Neutrophil (primary cell): ENCODE data around the gene ACAD8.

Experiments used
- H3K27ac ChIP-seq: fragments of 200-600 bp; sonication (generic); 2 replicates; pipeline ENCODE4 v1.5.1; 2016; ENCODE audit warnings: mild to moderate bottlenecking, moderate library complexity
- H3K27me3 ChIP-seq: fragments of 200-600 bp; sonication (generic); 2 replicates; pipeline ENCODE4 v1.6.0; 2016; ENCODE audit warnings: mild to moderate bottlenecking
- H3K36me3 ChIP-seq: fragments of 200-600 bp; sonication (generic); 2 replicates; pipeline ENCODE4 v1.5.1; 2017
- H3K4me1 ChIP-seq, 2 experiments: fragments of 200-600 bp in 1 of 2; sonication (generic) in 1 of 2; 1 replicate in 1 of 2; 2 replicates in 1 of 2; pipeline versions ENCODE4 v1.5.1 to v1.6.1; 2013 to 2016; ENCODE audit warnings: low read depth in 1 of 2, low read length in 1 of 2, mild to moderate bottlenecking in 1 of 2, moderate library complexity in 1 of 2; ENCODE audit not compliant: control insufficient read depth in 1 of 2, insufficient read depth in 1 of 2
- H3K4me3 ChIP-seq, 2 experiments: fragments of 200-600 bp in 1 of 2; sonication (generic) in 1 of 2; 1 replicate in 1 of 2; 2 replicates in 1 of 2; pipeline ENCODE4 v1.5.1; 2013 to 2016; ENCODE audit warnings: low read depth in 1 of 2, low read length in 1 of 2, mild to moderate bottlenecking in 1 of 2, moderate library complexity in 1 of 2
- H3K9me3 ChIP-seq: fragments of 200-600 bp; sonication (generic); 2 replicates; pipeline ENCODE4 v1.5.1; 2016
- TF ChIP-seq, protein P1 (sequence below): fragments of 200-600 bp; sonication (generic); IDR thresholded peaks from 2 replicates; pipeline ENCODE4 v1.5.1; 2016; ENCODE audit warnings: antibody characterized with exemption

Gene ACAD8

DNA sequence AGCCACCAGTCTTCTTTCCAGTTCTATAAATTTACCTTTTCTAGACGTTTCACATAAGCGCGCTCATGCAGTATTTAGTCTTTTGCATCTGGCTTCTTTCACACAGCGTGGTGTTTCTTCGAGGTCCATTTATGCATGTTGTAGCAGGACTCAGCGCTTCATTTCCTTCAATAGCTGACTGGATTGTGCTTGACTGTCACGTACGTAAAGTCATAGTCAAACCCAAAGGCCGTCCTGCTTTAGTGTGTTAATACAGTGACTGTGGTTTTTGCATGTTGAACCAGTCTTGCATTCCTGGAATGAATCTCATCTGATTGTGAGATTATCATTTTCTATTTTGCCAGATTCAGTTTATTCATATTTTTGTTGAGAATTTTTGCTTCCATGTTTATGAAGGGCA lies 41.3 kb downstream of the ACAD8 start:
- H3K4me3 ChIP-seq, result no peak overlapping the region
- no peaks in the 10 kb centered on the region for H3K4me1 ChIP-seq
- H3K9me3 ChIP-seq, result no peaks in the 10 kb centered on the region
- TF ChIP-seq, protein P1, sequence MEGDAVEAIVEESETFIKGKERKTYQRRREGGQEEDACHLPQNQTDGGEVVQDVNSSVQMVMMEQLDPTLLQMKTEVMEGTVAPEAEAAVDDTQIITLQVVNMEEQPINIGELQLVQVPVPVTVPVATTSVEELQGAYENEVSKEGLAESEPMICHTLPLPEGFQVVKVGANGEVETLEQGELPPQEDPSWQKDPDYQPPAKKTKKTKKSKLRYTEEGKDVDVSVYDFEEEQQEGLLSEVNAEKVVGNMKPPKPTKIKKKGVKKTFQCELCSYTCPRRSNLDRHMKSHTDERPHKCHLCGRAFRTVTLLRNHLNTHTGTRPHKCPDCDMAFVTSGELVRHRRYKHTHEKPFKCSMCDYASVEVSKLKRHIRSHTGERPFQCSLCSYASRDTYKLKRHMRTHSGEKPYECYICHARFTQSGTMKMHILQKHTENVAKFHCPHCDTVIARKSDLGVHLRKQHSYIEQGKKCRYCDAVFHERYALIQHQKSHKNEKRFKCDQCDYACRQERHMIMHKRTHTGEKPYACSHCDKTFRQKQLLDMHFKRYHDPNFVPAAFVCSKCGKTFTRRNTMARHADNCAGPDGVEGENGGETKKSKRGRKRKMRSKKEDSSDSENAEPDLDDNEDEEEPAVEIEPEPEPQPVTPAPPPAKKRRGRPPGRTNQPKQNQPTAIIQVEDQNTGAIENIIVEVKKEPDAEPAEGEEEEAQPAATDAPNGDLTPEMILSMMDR, result no peak
- H3K27ac ChIP-seq, result no peak overlapping the region
- H3K36me3 ChIP-seq, result no peaks in the 10 kb centered on the region
- H3K27me3 ChIP-seq, result peaks cover 50% of the 10 kb centered on the region

DNA sequence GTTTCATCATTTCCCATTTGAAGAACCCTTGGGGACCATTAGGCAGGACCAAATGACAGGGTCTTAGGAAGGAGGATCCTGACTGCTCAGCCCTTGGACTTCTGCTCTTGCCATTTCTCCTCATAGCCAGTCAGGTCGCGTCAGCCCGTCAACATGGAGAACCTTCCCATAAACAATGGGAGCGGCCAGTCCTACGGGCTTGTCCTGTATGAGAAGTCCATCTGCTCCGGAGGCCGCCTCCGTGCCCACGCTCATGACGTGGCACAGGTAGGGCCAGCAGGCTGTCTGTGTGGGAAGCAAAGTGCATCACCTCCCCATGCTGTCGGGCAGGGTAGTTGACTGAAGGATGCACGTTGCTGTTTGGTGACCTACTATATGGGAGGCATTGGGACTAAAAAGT lies 58.9 kb downstream of the ACAD8 start:
- H3K36me3 ChIP-seq, result no peaks in the 10 kb centered on the region
- peaks cover 4% of the 10 kb centered on the region for H3K9me3 ChIP-seq
- H3K27me3 ChIP-seq, result peaks cover 34% of the 10 kb centered on the region
- no peak overlapping the region for H3K27ac ChIP-seq
- TF ChIP-seq, protein P1, result no peak
- no peaks in the 10 kb centered on the region for H3K4me1 ChIP-seq
- no peak overlapping the region for H3K4me3 ChIP-seq

DNA sequence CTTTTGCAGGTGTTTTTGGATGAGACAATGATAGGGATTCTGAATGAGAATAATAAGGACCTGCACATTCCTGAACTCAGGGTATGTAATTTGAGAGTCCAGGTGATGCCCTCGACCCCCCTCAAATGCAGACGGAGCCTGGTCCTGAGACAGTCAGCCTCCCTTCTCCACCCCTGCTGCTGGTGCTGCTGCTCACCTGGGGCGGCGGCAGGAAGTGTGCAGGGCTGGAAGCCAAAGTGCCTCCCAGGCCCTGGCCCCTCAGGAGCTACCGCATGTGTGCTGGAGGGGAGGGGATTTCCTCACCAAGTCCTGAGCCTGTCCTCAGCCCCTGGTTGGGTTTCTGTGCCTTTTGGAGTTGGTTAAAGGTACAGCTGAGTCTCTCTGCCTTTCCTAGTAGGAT lies 59.4 kb downstream of the ACAD8 start:
- Histone ChIP-seq H3K9me3 (peaks cover 4% of the 10 kb centered on the region), H3K27ac (no peak overlapping the region), H3K36me3 (no peaks in the 10 kb centered on the region), H3K27me3 (peaks cover 32% of the 10 kb centered on the region), H3K4me1 (no peaks in the 10 kb centered on the region), H3K4me3 (no peak overlapping the region)
- TF ChIP-seq, protein P1, result no peak

DNA sequence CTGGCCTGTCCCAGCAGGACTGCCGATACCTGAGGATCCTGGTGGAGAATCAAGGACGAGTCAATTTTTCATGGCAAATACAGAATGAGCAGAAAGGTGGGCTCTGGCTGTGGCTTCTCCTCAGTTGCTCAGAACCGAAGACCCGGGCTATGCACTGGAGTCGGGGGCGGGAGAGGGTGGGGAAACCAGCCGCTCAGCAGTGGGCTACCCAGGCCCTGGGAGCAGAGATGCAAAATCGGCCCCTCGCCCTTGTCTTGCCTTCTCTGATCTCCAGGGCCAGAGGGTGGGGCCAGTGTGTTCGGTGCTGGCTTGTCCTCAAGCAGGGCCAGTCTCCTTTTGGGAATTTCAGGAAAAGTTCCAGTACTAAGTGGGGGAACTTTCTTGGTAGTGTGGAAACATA lies 60.0 kb downstream of the ACAD8 start:
- TF ChIP-seq, protein P1, result no peak
- Histone ChIP-seq H3K27ac (no peak overlapping the region), H3K27me3 (peaks cover 32% of the 10 kb centered on the region), H3K4me1 (no peaks in the 10 kb centered on the region), H3K36me3 (no peaks in the 10 kb centered on the region), H3K9me3 (peaks cover 4% of the 10 kb centered on the region), H3K4me3 (no peak overlapping the region)

DNA sequence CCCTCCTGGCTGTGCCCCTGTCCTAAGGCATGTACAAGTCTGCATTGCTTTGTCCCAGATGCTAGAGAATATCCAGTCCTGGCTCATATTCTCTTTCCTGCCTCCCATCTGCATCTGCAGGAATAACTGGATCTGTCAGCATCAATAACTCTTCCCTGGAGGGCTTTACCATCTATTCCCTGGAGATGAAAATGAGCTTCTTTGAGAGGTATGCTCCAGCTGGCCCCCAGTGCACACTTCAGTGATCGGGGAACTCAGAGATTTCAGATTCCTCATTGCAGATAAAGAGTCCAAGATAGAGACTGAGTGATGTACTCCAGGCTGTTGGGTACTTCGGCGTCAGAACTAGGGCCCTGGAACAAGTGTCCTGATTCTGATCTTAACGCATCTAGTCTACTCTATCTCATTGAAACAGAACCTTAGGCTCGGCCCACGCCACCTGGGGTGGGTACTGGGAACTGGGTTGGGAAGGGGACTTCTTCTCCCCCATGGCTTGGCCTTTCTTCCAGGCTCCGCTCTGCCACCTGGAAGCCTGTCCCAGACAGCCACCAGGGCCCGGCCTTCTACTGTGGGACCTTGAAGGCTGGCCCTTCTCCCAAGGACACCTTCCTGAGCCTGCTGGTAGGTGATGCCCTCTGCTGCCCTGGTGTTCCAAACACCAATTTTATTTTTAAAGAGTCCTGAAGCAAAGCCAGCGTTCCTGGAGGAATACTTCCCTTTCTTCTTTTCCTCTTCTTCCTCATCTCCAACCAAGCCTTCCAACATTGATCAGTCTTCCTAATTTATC lies 60.6 kb downstream of the ACAD8 start:
- no peaks in the 10 kb centered on the region for H3K4me1 ChIP-seq
- no peak overlapping the region for H3K27ac ChIP-seq
- H3K36me3 ChIP-seq, result no peaks in the 10 kb centered on the region
- no peak overlapping the region for H3K4me3 ChIP-seq
- H3K9me3 ChIP-seq, result peaks cover 4% of the 10 kb centered on the region
- peaks cover 32% of the 10 kb centered on the region for H3K27me3 ChIP-seq
- TF ChIP-seq, protein P1, result no peak
